GM23338 (cell line): ENCODE data around the gene ELMO2. TPM values are rescaled to one million over a fixed set of nuclear protein-coding genes. Genes with fewer than 3 reads are reported as not detected.

ENCODE experiments used
- ATAC-seq: fragments of 200-7000 bp; cut with Tn5 transposase; 3 replicates; pipeline ENCODE4 v1.9.1; 2020
- DNase-seq: peaks from one replicate; pipeline ENCODE4 v3.0.0-alpha.2; 2015; ENCODE audit warnings: low spot score
- H2AFZ ChIP-seq: fragments of 200-600 bp; sonication (generic); 2 replicates; pipeline ENCODE4 v1.8.0; 2016; ENCODE audit warnings: antibody characterized with exemption, mild to moderate bottlenecking, moderate library complexity
- H3F3A ChIP-seq: fragments of 200-600 bp; sonication (generic); replicated peaks from 2 replicates; pipeline ENCODE4 v1.8.0; 2017; ENCODE audit warnings: antibody characterized with exemption, mixed run types, low read depth
- H3K27ac ChIP-seq: fragments of 200-600 bp; sonication (generic); 2 replicates; pipeline ENCODE4 v1.6.1; 2016; ENCODE audit warnings: low read depth
- H3K27me3 ChIP-seq: fragments of 200-600 bp; sonication (generic); 2 replicates; pipeline ENCODE4 v1.8.0; 2016; ENCODE audit warnings: mild to moderate bottlenecking, mixed run types, moderate library complexity; ENCODE audit not compliant: insufficient read depth
- H3K36me3 ChIP-seq: fragments of 200-600 bp; sonication (generic); 2 replicates; pipeline ENCODE4 v1.8.0; 2016; ENCODE audit warnings: mild to moderate bottlenecking; ENCODE audit not compliant: insufficient read depth
- H3K4me1 ChIP-seq: fragments of 200-600 bp; sonication (generic); 2 replicates; pipeline ENCODE4 v1.8.0; 2016; ENCODE audit warnings: mild to moderate bottlenecking, moderate library complexity; ENCODE audit not compliant: insufficient read depth
- H3K4me2 ChIP-seq: fragments of 200-600 bp; sonication (generic); 2 replicates; pipeline ENCODE4 v1.7.1; 2017; ENCODE audit warnings: mixed run types
- H3K4me3 ChIP-seq: fragments of 200-600 bp; sonication (generic); 2 replicates; pipeline ENCODE4 v1.6.1; 2016; ENCODE audit warnings: mixed run types
- H3K79me2 ChIP-seq: fragments of 200-600 bp; sonication (generic); replicated peaks from 2 replicates; pipeline ENCODE4 v1.8.0; 2017; ENCODE audit warnings: mild to moderate bottlenecking; ENCODE audit not compliant: insufficient read depth
- H3K9me2 ChIP-seq: fragments of 200-600 bp; sonication (generic); 2 replicates; pipeline ENCODE4 v1.8.0; 2017; ENCODE audit not compliant: insufficient read depth
- H4K20me1 ChIP-seq: fragments of 200-600 bp; sonication (generic); replicated peaks from 2 replicates; pipeline ENCODE4 v1.8.0; 2017; ENCODE audit warnings: mild to moderate bottlenecking; ENCODE audit not compliant: insufficient read depth
- H3K27ac Mint-ChIP-seq: 2 replicates; pipeline ENCODE4 v1.8.0; 2020; ENCODE audit warnings: inconsistent platforms, mild to moderate bottlenecking, moderate library complexity, mixed read lengths
- H3K27me3 Mint-ChIP-seq: 3 replicates; pipeline ENCODE4 v1.8.0; 2022; ENCODE audit warnings: low read depth, mild to moderate bottlenecking, moderate library complexity, mixed read lengths, inconsistent platforms; ENCODE audit not compliant: insufficient read depth, poor library complexity
- H3K36me3 Mint-ChIP-seq: 3 replicates; pipeline ENCODE4 v1.8.0; 2021; ENCODE audit warnings: low read depth, mild to moderate bottlenecking, inconsistent platforms, moderate library complexity, mixed read lengths
- H3K4me1 Mint-ChIP-seq: 3 replicates; pipeline ENCODE4 v1.8.0; 2020; ENCODE audit warnings: mild to moderate bottlenecking, inconsistent platforms, mixed read lengths
- H3K4me3 Mint-ChIP-seq: 3 replicates; pipeline ENCODE4 v1.8.0; 2021; ENCODE audit warnings: moderate library complexity, mild to moderate bottlenecking, inconsistent platforms, mixed read lengths
- H3K9me3 Mint-ChIP-seq: 3 replicates; pipeline ENCODE4 v1.8.0; 2020; ENCODE audit warnings: moderate library complexity, mild to moderate bottlenecking, inconsistent platforms, mixed read lengths
- CREB1 ChIP-seq: fragments of 250-450 bp; sonication (Bioruptor Pico); IDR thresholded peaks from 2 replicates; pipeline ENCODE4 v1.5.0; 2020; ENCODE audit warnings: low read depth, mild to moderate bottlenecking, moderate library complexity
- ETS1 ChIP-seq: IDR thresholded peaks from 2 replicates; pipeline ENCODE4 v1.6.1; 2016; ENCODE audit warnings: antibody characterized with exemption
- EZH2 ChIP-seq: fragments of 200-600 bp; sonication (generic); IDR thresholded peaks from one replicate; pipeline ENCODE4 v1.8.0; 2017; ENCODE audit warnings: antibody characterized with exemption, mild to moderate bottlenecking, low read depth; ENCODE audit not compliant: unreplicated experiment
- EZH2phosphoT487 ChIP-seq: fragments of 200-600 bp; sonication (generic); IDR thresholded peaks from one replicate; pipeline ENCODE4 v1.8.1; 2018; ENCODE audit warnings: antibody characterized with exemption; ENCODE audit not compliant: unreplicated experiment
- JUNB ChIP-seq: IDR thresholded peaks from one replicate; pipeline ENCODE4 v1.6.1; 2016; ENCODE audit warnings: antibody characterized with exemption; ENCODE audit not compliant: unreplicated experiment
- NANOG ChIP-seq: IDR thresholded peaks from 2 replicates; pipeline ENCODE4 v1.6.1; 2016; ENCODE audit warnings: antibody characterized with exemption, borderline replicate concordance
- POLR2AphosphoS5 ChIP-seq: IDR thresholded peaks from 2 replicates; pipeline ENCODE4 v1.6.1; 2016; ENCODE audit warnings: antibody characterized with exemption, low read depth
- REST ChIP-seq: IDR thresholded peaks from one replicate; pipeline ENCODE4 v1.6.1; 2018; ENCODE audit warnings: antibody characterized with exemption; ENCODE audit not compliant: unreplicated experiment
- STAT1 ChIP-seq: IDR thresholded peaks from one replicate; pipeline ENCODE4 v1.6.1; 2016; ENCODE audit warnings: antibody characterized with exemption; ENCODE audit not compliant: unreplicated experiment
- ZNF114 ChIP-seq: fragments of 250-450 bp; sonication (Bioruptor Pico); IDR thresholded peaks from 2 replicates; pipeline ENCODE4 v1.5.0; 2020; ENCODE audit warnings: mild to moderate bottlenecking, moderate library complexity
- ZNF331 ChIP-seq: fragments of 250-450 bp; sonication (Bioruptor Pico); IDR thresholded peaks from 2 replicates; pipeline ENCODE4 v1.5.0; 2020; ENCODE audit warnings: low read depth, mild to moderate bottlenecking, moderate library complexity
- ZNF462 ChIP-seq: fragments of 250-450 bp; sonication (Bioruptor Pico); IDR thresholded peaks from 2 replicates; pipeline ENCODE4 v1.5.0; 2020; ENCODE audit warnings: mild to moderate bottlenecking, moderate library complexity
- polyA plus RNA-seq: library from polyadenylated mRNA; unstranded; fragments of >200 nt; fragmentation: Nextera tagmentation; extraction: Ambion mirVana; gene quantifications from 2 replicates; pipeline ENCODE4 v1.2.1, GENCODE V29; 2016
- total RNA-seq: library from RNA; depleted of rRNA; stranded (reverse); fragments of >200 nt; shearing (Covaris generic); gene quantifications from 2 replicates; pipeline ENCODE4 v1.2.3, GENCODE V29; 2014
- TF ChIP-seq, protein P1 (sequence below), 2 experiments: fragments of 200-600 bp in 1 of 2; sonication (generic) in 1 of 2; conservative IDR thresholded peaks; 2 replicates each; pipeline versions ENCODE4 v1.5.1 to v1.6.1; 2016 to 2017; ENCODE audit warnings: antibody characterized with exemption in 2 of 2, low read depth in 2 of 2, mild to moderate bottlenecking in 2 of 2, moderate library complexity in 1 of 2

Gene ELMO2
- total and polyA plus RNA-seq, 2 experiments from 2014 or later = 15.1 to 44.1 TPM

DNA sequence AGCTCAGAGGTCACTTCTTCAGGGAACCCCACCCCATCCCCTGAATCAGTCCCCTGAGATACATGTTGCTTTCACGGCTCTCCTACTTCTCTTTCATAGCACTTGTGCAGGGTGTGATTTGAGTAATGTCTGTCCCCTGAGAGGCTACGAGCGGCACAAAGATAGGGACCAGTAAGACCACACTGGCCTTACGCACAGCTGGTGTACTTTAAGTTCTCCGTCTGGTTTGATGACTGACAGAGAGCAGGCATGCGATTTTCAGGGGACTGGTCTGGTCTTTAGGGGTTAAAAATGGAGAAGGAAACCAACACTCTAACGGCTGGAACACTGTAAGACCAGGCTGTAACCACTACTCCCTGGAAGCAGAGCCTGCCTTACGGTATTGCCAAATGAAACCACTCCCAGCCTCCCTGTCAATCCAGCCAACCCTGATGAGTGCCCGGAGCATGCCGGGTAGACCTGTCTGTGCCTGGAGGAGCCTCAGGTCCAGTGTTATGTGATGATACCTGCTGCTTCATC, 47.1 kb downstream of the ELMO2 start:
- TF ChIP-seq JUNB = no peak
- TF ChIP-seq, protein P1, sequence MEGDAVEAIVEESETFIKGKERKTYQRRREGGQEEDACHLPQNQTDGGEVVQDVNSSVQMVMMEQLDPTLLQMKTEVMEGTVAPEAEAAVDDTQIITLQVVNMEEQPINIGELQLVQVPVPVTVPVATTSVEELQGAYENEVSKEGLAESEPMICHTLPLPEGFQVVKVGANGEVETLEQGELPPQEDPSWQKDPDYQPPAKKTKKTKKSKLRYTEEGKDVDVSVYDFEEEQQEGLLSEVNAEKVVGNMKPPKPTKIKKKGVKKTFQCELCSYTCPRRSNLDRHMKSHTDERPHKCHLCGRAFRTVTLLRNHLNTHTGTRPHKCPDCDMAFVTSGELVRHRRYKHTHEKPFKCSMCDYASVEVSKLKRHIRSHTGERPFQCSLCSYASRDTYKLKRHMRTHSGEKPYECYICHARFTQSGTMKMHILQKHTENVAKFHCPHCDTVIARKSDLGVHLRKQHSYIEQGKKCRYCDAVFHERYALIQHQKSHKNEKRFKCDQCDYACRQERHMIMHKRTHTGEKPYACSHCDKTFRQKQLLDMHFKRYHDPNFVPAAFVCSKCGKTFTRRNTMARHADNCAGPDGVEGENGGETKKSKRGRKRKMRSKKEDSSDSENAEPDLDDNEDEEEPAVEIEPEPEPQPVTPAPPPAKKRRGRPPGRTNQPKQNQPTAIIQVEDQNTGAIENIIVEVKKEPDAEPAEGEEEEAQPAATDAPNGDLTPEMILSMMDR (conservative IDR thresholded peaks at IDR 0.05; ENCODE audit: low read depth in 2 of 2) = no peak
- TF ChIP-seq CREB1 (CRISPR knock-in tag) = no peak
- no peak for TF ChIP-seq EZH2
- TF ChIP-seq STAT1 = no peak
- no peak for TF ChIP-seq NANOG
- TF ChIP-seq ZNF114 (CRISPR knock-in tag) = no peak
- TF ChIP-seq EZH2phosphoT487 = no peak
- TF ChIP-seq POLR2AphosphoS5 = no peak
- no peak for TF ChIP-seq REST
- no peak for TF ChIP-seq ETS1
- TF ChIP-seq ZNF331 (CRISPR knock-in tag) = no peak
- TF ChIP-seq ZNF462 (CRISPR knock-in tag) = no peak
- H3K79me2 ChIP-seq = peaks cover 35% of the 10 kb centered on the region
- H4K20me1 ChIP-seq = peaks cover 14% of the 10 kb centered on the region
- H3K4me1 ChIP-seq = peaks cover 7% of the 10 kb centered on the region
- no peaks in the 10 kb centered on the region for H3K9me3 Mint-ChIP-seq
- ATAC-seq (no peak), DNase-seq (no peak)
- no peaks in the 10 kb centered on the region for H3K36me3 ChIP-seq
- no peak overlapping the region for H3K4me2 ChIP-seq
- H2AFZ ChIP-seq = no peak overlapping the region
- H3K4me3 ChIP-seq = no peak overlapping the region
- 0 out of 2 replicates have a peak, but pooled peaks cover 5% of the 10 kb centered on the region for H3F3A ChIP-seq
- no peaks in the 10 kb centered on the region for H3K27me3 ChIP-seq
- peaks cover 9% of the 10 kb centered on the region for H3K4me1 Mint-ChIP-seq
- no peaks in the 10 kb centered on the region for H3K9me2 ChIP-seq
- peaks cover 9% of the 10 kb centered on the region for H3K36me3 Mint-ChIP-seq
- no peak overlapping the region for H3K27ac ChIP-seq
- peaks cover 6% of the 10 kb centered on the region for H3K27me3 Mint-ChIP-seq
- no peak overlapping the region for H3K4me3 Mint-ChIP-seq
- H3K27ac Mint-ChIP-seq = no peak overlapping the region
